Measurements from ENCODE around the gene SLC9A9.
A peak's percentile ranks its signal among the peaks of the same experiment; 100 is the strongest.
"Not testable (repeated sequence)": the region's sequence is repeated elsewhere in the genome, so short reads cannot be mapped to it uniquely, and the experiment has no call there.

SLC9A9 gene

GRCh38 chr3:143436231-143436930 is 411.9 kb downstream of the SLC9A9 start:
- no peak overlapping the region for H3K4me3 ChIP-seq (ENCODE audit: low read depth, low read length)
- TF ChIP-seq CTCF (IDR thresholded peaks at IDR 0.05; ENCODE audit: control insufficient read depth, extremely low read depth, insufficient read depth), result no peak
- DNase-seq (ENCODE audit: low read depth), result no peak

- no peak for DNase-seq (ENCODE audit: low read depth)
- TF ChIP-seq CTCF (IDR thresholded peaks at IDR 0.05; ENCODE audit: control insufficient read depth, extremely low read depth, insufficient read depth), result peak; percentile 48
- no peak overlapping the region for H3K4me3 ChIP-seq (ENCODE audit: low read depth, low read length)
Measured at GRCh38 chr3:143433787-143434378, 414.4 kb downstream of the SLC9A9 start.

- not testable (repeated sequence) for DNase-seq (ENCODE audit: low read depth); H3K4me3 ChIP-seq (ENCODE audit: low read depth, low read length)
Measured at GRCh38 chr3:143431298-143431697, 417.0 kb downstream of the SLC9A9 start.

- no peak for TF ChIP-seq CTCF (IDR thresholded peaks at IDR 0.05; ENCODE audit: control insufficient read depth, extremely low read depth, insufficient read depth)
- no peak overlapping the region for H3K4me3 ChIP-seq (ENCODE audit: low read depth, low read length)
- DNase-seq (ENCODE audit: low read depth), result no peak
Measured at GRCh38 chr3:143430568-143430967, 417.7 kb downstream of the SLC9A9 start.

GRCh38 chr3:143429628-143430514 is 418.4 kb downstream of the SLC9A9 start:
- no peak for TF ChIP-seq CTCF (IDR thresholded peaks at IDR 0.05; ENCODE audit: control insufficient read depth, extremely low read depth, insufficient read depth)
- DNase-seq (ENCODE audit: low read depth), result no peak
- no peak overlapping the region for H3K4me3 ChIP-seq (ENCODE audit: low read depth, low read length)

GRCh38 chr3:143428294-143428693 is 420.0 kb downstream of the SLC9A9 start:
- H3K4me3 ChIP-seq (ENCODE audit: low read depth, low read length), result no peak overlapping the region
- no peak for TF ChIP-seq CTCF (IDR thresholded peaks at IDR 0.05; ENCODE audit: control insufficient read depth, extremely low read depth, insufficient read depth)
- DNase-seq (ENCODE audit: low read depth), result no peak

- no peak overlapping the region for H3K4me3 ChIP-seq (ENCODE audit: low read depth, low read length)
- TF ChIP-seq CTCF (IDR thresholded peaks at IDR 0.05; ENCODE audit: control insufficient read depth, extremely low read depth, insufficient read depth), result no peak
- no peak for DNase-seq (ENCODE audit: low read depth)
Measured at GRCh38 chr3:143427631-143428030, 420.6 kb downstream of the SLC9A9 start.
